ENCODE data around the gene MLPH. TPM values are rescaled to one million over a fixed set of nuclear protein-coding genes. Genes with fewer than 3 reads are reported as not detected.

Gene MLPH
- total RNA-seq, 2 experiments from 2014 or later = not detected

- Mint-ChIP-seq H3K4me1 (ENCODE audit: low read depth) (no peaks in the 10 kb centered on the region), H3K27me3 (ENCODE audit: low read depth) (no peaks in the 10 kb centered on the region), H3K36me3 (ENCODE audit: low read depth) (no peaks in the 10 kb centered on the region), H3K4me3 (no peak overlapping the region), H3K9me3 (ENCODE audit: insufficient read depth) (no peaks in the 10 kb centered on the region), H3K27ac (no peak overlapping the region)
- DNase-seq (no peak), ATAC-seq (no peak)
- ChIA-PET POLR2A (no interaction called here), CTCF (interaction anchor here (0.7 to 1.2 kb wide), 2 partner anchors 30 to 1085 kb away, joined by 3 read pairs; no protein-coding TSS in a partner anchor)
Observed at GRCh38 chr2:237542001-237542704, 55.1 kb downstream of the MLPH start.

- Mint-ChIP-seq H3K27ac (no peak overlapping the region), H3K4me1 (ENCODE audit: low read depth) (no peaks in the 10 kb centered on the region), H3K4me3 (no peak overlapping the region), H3K27me3 (ENCODE audit: low read depth) (no peaks in the 10 kb centered on the region), H3K9me3 (ENCODE audit: insufficient read depth) (no peaks in the 10 kb centered on the region), H3K36me3 (ENCODE audit: low read depth) (no peaks in the 10 kb centered on the region)
- ChIA-PET CTCF (no interaction called here), POLR2A (no interaction called here)
- ATAC-seq (no peak), DNase-seq (no peak)
Observed at GRCh38 chr2:237546040-237546875, 59.2 kb downstream of the MLPH start.

- no peaks in the 10 kb centered on the region for H3K4me1 Mint-ChIP-seq (ENCODE audit: low read depth)
- POLR2A ChIA-PET = no interaction called here
- H3K27me3 Mint-ChIP-seq (ENCODE audit: low read depth) = no peaks in the 10 kb centered on the region
- no peak overlapping the region for H3K4me3 Mint-ChIP-seq
- no peaks in the 10 kb centered on the region for H3K9me3 Mint-ChIP-seq (ENCODE audit: insufficient read depth)
- H3K27ac Mint-ChIP-seq = no peak overlapping the region
- no peaks in the 10 kb centered on the region for H3K36me3 Mint-ChIP-seq (ENCODE audit: low read depth)
- CTCF ChIA-PET = no interaction called here
- no peak for ATAC-seq
- no peak for DNase-seq
Observed at GRCh38 chr2:237546876-237547395, 59.9 kb downstream of the MLPH start.

- Mint-ChIP-seq H3K4me3 (no peak overlapping the region), H3K27me3 (ENCODE audit: low read depth) (no peaks in the 10 kb centered on the region), H3K27ac (no peak overlapping the region), H3K9me3 (ENCODE audit: insufficient read depth) (no peaks in the 10 kb centered on the region), H3K4me1 (ENCODE audit: low read depth) (no peaks in the 10 kb centered on the region), H3K36me3 (ENCODE audit: low read depth) (no peaks in the 10 kb centered on the region)
- DNase-seq (no peak), ATAC-seq (no peak)
- POLR2A ChIA-PET = no interaction called here
- CTCF ChIA-PET = no interaction called here
Observed at GRCh38 chr2:237547841-237548416, 60.9 kb downstream of the MLPH start.

- ChIA-PET POLR2A (no interaction called here), CTCF (interaction anchor here (1.1 to 1.3 kb wide), 2 partner anchors 22 to 67 kb away, joined by 3 to 5 read pairs; no protein-coding TSS in a partner anchor)
- Mint-ChIP-seq H3K9me3 (ENCODE audit: insufficient read depth) (peaks cover 4% of the 10 kb centered on the region), H3K27me3 (ENCODE audit: low read depth) (no peaks in the 10 kb centered on the region), H3K4me3 (no peak overlapping the region), H3K4me1 (ENCODE audit: low read depth) (no peaks in the 10 kb centered on the region), H3K36me3 (ENCODE audit: low read depth) (no peaks in the 10 kb centered on the region), H3K27ac (no peak overlapping the region)
- DNase-seq (no peak), ATAC-seq (no peak)
Observed at GRCh38 chr2:237549216-237549615, 62.2 kb downstream of the MLPH start.

GRCh38 chr2:237549643-237550415, 62.8 kb downstream of the MLPH start:
- ChIA-PET POLR2A (no interaction called here), CTCF (interaction anchor here (0.9 to 1.5 kb wide), 3 partner anchors 22 to 68 kb away, joined by 3 read pairs; no protein-coding TSS in a partner anchor)
- Mint-ChIP-seq H3K9me3 (ENCODE audit: insufficient read depth) (peaks cover 9% of the 10 kb centered on the region), H3K4me3 (no peak overlapping the region), H3K36me3 (ENCODE audit: low read depth) (no peaks in the 10 kb centered on the region), H3K27ac (no peak overlapping the region), H3K4me1 (ENCODE audit: low read depth) (no peaks in the 10 kb centered on the region), H3K27me3 (ENCODE audit: low read depth) (no peaks in the 10 kb centered on the region)
- ATAC-seq (no peak), DNase-seq (no peak)

- Mint-ChIP-seq H3K36me3 (ENCODE audit: low read depth) (no peaks in the 10 kb centered on the region), H3K4me1 (ENCODE audit: low read depth) (no peaks in the 10 kb centered on the region), H3K9me3 (ENCODE audit: insufficient read depth) (peaks cover 16% of the 10 kb centered on the region), H3K27me3 (ENCODE audit: low read depth) (peaks cover 2% of the 10 kb centered on the region), H3K27ac (no peak overlapping the region), H3K4me3 (no peak overlapping the region)
- DNase-seq = no peak
- ChIA-PET CTCF (interaction anchor here (1.5 kb wide), 1 partner anchor 20 kb away, joined by 3 read pairs; no protein-coding TSS in a partner anchor), POLR2A (no interaction called here)
- ATAC-seq = no peak
Observed at GRCh38 chr2:237551071-237551574, 64.1 kb downstream of the MLPH start.

- Mint-ChIP-seq H3K36me3 (ENCODE audit: low read depth) (no peaks in the 10 kb centered on the region), H3K27ac (no peak overlapping the region), H3K27me3 (ENCODE audit: low read depth) (peaks cover 4% of the 10 kb centered on the region), H3K4me3 (no peak overlapping the region), H3K4me1 (ENCODE audit: low read depth) (peaks cover 9% of the 10 kb centered on the region), H3K9me3 (ENCODE audit: insufficient read depth) (peaks cover 19% of the 10 kb centered on the region)
- ATAC-seq (no peak), DNase-seq (no peak)
- CTCF ChIA-PET = no interaction called here
- POLR2A ChIA-PET = no interaction called here
Observed at GRCh38 chr2:237552908-237553307, 65.9 kb downstream of the MLPH start.

GRCh38 chr2:237553948-237554347, 66.9 kb downstream of the MLPH start:
- Mint-ChIP-seq H3K9me3 (ENCODE audit: insufficient read depth) (peaks cover 19% of the 10 kb centered on the region), H3K4me1 (ENCODE audit: low read depth) (peaks cover 11% of the 10 kb centered on the region), H3K36me3 (ENCODE audit: low read depth) (no peaks in the 10 kb centered on the region), H3K27me3 (ENCODE audit: low read depth) (peaks cover 4% of the 10 kb centered on the region), H3K4me3 (no peak overlapping the region), H3K27ac (no peak overlapping the region)
- no peak for ATAC-seq
- no peak for DNase-seq
- POLR2A ChIA-PET = no interaction called here
- CTCF ChIA-PET = interaction anchor here (1.4 kb wide), 1 partner anchor 41 kb away, joined by 3 read pairs; no protein-coding TSS in a partner anchor

GRCh38 chr2:237555560-237555959, 68.5 kb downstream of the MLPH start:
- peaks cover 19% of the 10 kb centered on the region for H3K9me3 Mint-ChIP-seq (ENCODE audit: insufficient read depth)
- DNase-seq (no peak), ATAC-seq (no peak)
- no peaks in the 10 kb centered on the region for H3K36me3 Mint-ChIP-seq (ENCODE audit: low read depth)
- CTCF ChIA-PET = interaction anchor here (1.1 to 1.4 kb wide), 3 partner anchors 17 to 134 kb away, joined by 3 to 4 read pairs (median 4); no protein-coding TSS in a partner anchor
- POLR2A ChIA-PET = interaction anchor here (0.6 kb wide), 1 partner anchor 39 kb away, joined by 3 read pairs; no protein-coding TSS in a partner anchor
- peaks cover 4% of the 10 kb centered on the region for H3K27me3 Mint-ChIP-seq (ENCODE audit: low read depth)
- H3K4me1 Mint-ChIP-seq (ENCODE audit: low read depth) = peaks cover 11% of the 10 kb centered on the region
- no peak overlapping the region for H3K4me3 Mint-ChIP-seq
- H3K27ac Mint-ChIP-seq = no peak overlapping the region

Data from activated CD8-positive, alpha-beta T cell treated with anti-CD3 and anti-CD28 coated beads, Interleukin-2, amount 10 ng/mL, durations not matched to agents 7 days and 5 days (primary cell).